A549 (cell line): ENCODE measurements around the gene ALCAM. TPM values are rescaled to one million over a fixed set of nuclear protein-coding genes. Genes with fewer than 3 reads are reported as not detected.

Experiments
- ATAC-seq, 2 experiments: fragments of 200-7000 bp in 1 of 2; fragments of >200 bp in 1 of 2; cut with Nextera tagmentation in 1 of 2; cut with Tn5 transposase in 1 of 2; 3 replicates each; pipeline versions ENCODE4 v1.8.0 to v1.9.1; 2018 to 2020; ENCODE audit warnings: mild to moderate bottlenecking in 1 of 2, moderate library complexity in 1 of 2
- CTCF ChIA-PET: fragments of 300-600 bp; sonication (Branson Sonifier 250); formaldehyde crosslinking; extraction: SDS; loops from one replicate; lab custom pipeline; 2021; ENCODE audit warnings: antibody characterized with exemption, inconsistent platforms; lab: Yijun Ruan, JAX
- POLR2A ChIA-PET: fragments of 350-600 bp; formaldehyde crosslinking; extraction: SDS; loops from one replicate; lab custom pipeline; 2021; ENCODE audit warnings: antibody characterized with exemption, inconsistent platforms; lab: Yijun Ruan, JAX
- DNase-seq, 2 experiments: peaks; one replicate each; pipeline versions ENCODE4 v3.0.0 to v3.0.0-alpha.2; 2011 to 2016; ENCODE audit warnings: low read depth in 1 of 2, low spot score in 1 of 2
- FAIRE-seq: peaks from 2 replicates; lab custom pipeline; 2011; peaks lifted over from hg19 to GRCh38; lab: Jason Lieb, UNC
- H3K27ac ChIP-seq, 2 experiments: fragments of >200 bp; sonication (Bioruptor Twin); formaldehyde crosslinking; 3 replicates each; pipeline ENCODE4 v1.5.1; 2016 to 2017
- H3K4me1 ChIP-seq: fragments of >200 bp; sonication (Bioruptor Twin); formaldehyde crosslinking; 3 replicates; pipeline ENCODE4 v1.6.1; 2016
- H3K4me2 ChIP-seq: fragments of >200 bp; sonication (Bioruptor Twin); formaldehyde crosslinking; 3 replicates; pipeline ENCODE4 v1.6.1; 2016
- H3K4me3 ChIP-seq: fragments of >200 bp; sonication (Bioruptor Twin); formaldehyde crosslinking; 3 replicates; pipeline ENCODE4 v1.5.1; 2016
- H3K9me3 ChIP-seq: fragments of >200 bp; sonication (Bioruptor Twin); formaldehyde crosslinking; 3 replicates; pipeline ENCODE4 v1.6.1; 2016
- CEBPB ChIP-seq, 2 experiments: fragments of >200 bp in 1 of 2; sonication (Bioruptor Twin) in 1 of 2; formaldehyde crosslinking in 1 of 2; IDR thresholded peaks; 2 replicates each; pipeline ENCODE4 v1.6.1; 2012 to 2016
- CHD2 ChIP-seq: fragments of 150-350 bp; IDR thresholded peaks from 2 replicates; pipeline ENCODE4 v1.6.1; 2014; ENCODE audit warnings: low read length; ENCODE audit not compliant: partially characterized antibody
- CHD4 ChIP-seq: fragments of 200-600 bp; sonication (generic); IDR thresholded peaks from 2 replicates; pipeline ENCODE4 v1.6.1; 2016; ENCODE audit warnings: antibody characterized with exemption, mild to moderate bottlenecking, borderline replicate concordance
- EHF ChIP-seq: fragments of 250-450 bp; sonication (Bioruptor Pico); IDR thresholded peaks from 2 replicates; pipeline ENCODE4 v1.5.0; 2020; ENCODE audit warnings: mild to moderate bottlenecking
- EHMT2 ChIP-seq: fragments of 200-600 bp; sonication (generic); IDR thresholded peaks from 2 replicates; pipeline ENCODE4 v1.6.1; 2016; ENCODE audit warnings: antibody characterized with exemption, low read depth, mild to moderate bottlenecking, moderate library complexity
- EP300 ChIP-seq, 2 experiments: fragments of >200 bp; sonication (Bioruptor Twin); formaldehyde crosslinking; IDR thresholded peaks; 2 replicates in 1 of 2; 3 replicates in 1 of 2; pipeline ENCODE4 v1.6.1; 2016 to 2017
- FOSB ChIP-seq: fragments of 250-450 bp; sonication (Bioruptor Pico); IDR thresholded peaks from 2 replicates; pipeline ENCODE4 v1.5.0; 2020; ENCODE audit warnings: mild to moderate bottlenecking, moderate library complexity
- FOSL2 ChIP-seq, 2 experiments: fragments of 450-650 bp in 1 of 2; fragments of >200 bp in 1 of 2; sonication (Bioruptor Twin) in 1 of 2; formaldehyde crosslinking; IDR thresholded peaks; 2 replicates each; pipeline versions ENCODE4 v1.5.0 to v1.6.1; 2016 to 2020; ENCODE audit warnings: mild to moderate bottlenecking in 1 of 2, moderate library complexity in 1 of 2
- GATA3 ChIP-seq: IDR thresholded peaks from 2 replicates; pipeline ENCODE4 v1.6.1; 2012; ENCODE audit warnings: borderline replicate concordance
- HOXB5 ChIP-seq: fragments of 250-450 bp; sonication (Bioruptor Pico); IDR thresholded peaks from 2 replicates; pipeline ENCODE4 v1.5.0; 2020; ENCODE audit warnings: mild to moderate bottlenecking, moderate library complexity
- MAZ ChIP-seq: fragments of 150-350 bp; IDR thresholded peaks from 2 replicates; pipeline ENCODE4 v1.6.1; 2014; ENCODE audit warnings: antibody characterized with exemption, low read depth, low read length, borderline replicate concordance
- NFE2L2 ChIP-seq: fragments of 150-350 bp; conservative IDR thresholded peaks from 2 replicates; pipeline ENCODE4 v1.6.1; 2014; ENCODE audit warnings: low read length
- NPAS2 ChIP-seq: fragments of 250-450 bp; sonication (Bioruptor Pico); IDR thresholded peaks from 2 replicates; pipeline ENCODE4 v1.8.0; 2022; ENCODE audit warnings: mild to moderate bottlenecking, moderate library complexity, borderline replicate concordance
- POLR2A ChIP-seq: IDR thresholded peaks from 2 replicates; pipeline ENCODE4 v1.6.1; 2012; ENCODE audit warnings: mild to moderate bottlenecking, low read length
- RARB ChIP-seq: fragments of 250-450 bp; sonication (Bioruptor Pico); IDR thresholded peaks from 2 replicates; pipeline ENCODE4 v1.8.0; 2021; ENCODE audit warnings: mild to moderate bottlenecking, moderate library complexity
- RCOR1 ChIP-seq: fragments of 150-350 bp; IDR thresholded peaks from 2 replicates; pipeline ENCODE4 v1.6.1; 2014; ENCODE audit warnings: antibody characterized with exemption, low read length, low read depth
- REST ChIP-seq: fragments of 200-600 bp; sonication (generic); IDR thresholded peaks from 2 replicates; pipeline ENCODE4 v1.6.1; 2016; ENCODE audit warnings: antibody characterized with exemption, mild to moderate bottlenecking, moderate library complexity
- RFX5 ChIP-seq: fragments of 450-650 bp; IDR thresholded peaks from 2 replicates; pipeline ENCODE4 v1.7.1; 2014; ENCODE audit warnings: antibody characterized with exemption, mild to moderate bottlenecking, moderate library complexity
- USF2 ChIP-seq: fragments of 450-650 bp; IDR thresholded peaks from 2 replicates; pipeline ENCODE4 v1.6.1; 2014; ENCODE audit warnings: antibody characterized with exemption
- ZC3H11A ChIP-seq: fragments of 450-650 bp; IDR thresholded peaks from 2 replicates; pipeline ENCODE4 v1.6.1; 2014; ENCODE audit warnings: antibody characterized with exemption, mild to moderate bottlenecking
- ZFP36 ChIP-seq: fragments of 450-650 bp; IDR thresholded peaks from 2 replicates; pipeline ENCODE4 v1.6.1; 2014; ENCODE audit warnings: borderline replicate concordance; ENCODE audit not compliant: partially characterized antibody
- ZNF302 ChIP-seq: fragments of 250-450 bp; sonication (Bioruptor Pico); IDR thresholded peaks from 2 replicates; pipeline ENCODE4 v1.9.0; 2021; ENCODE audit warnings: inconsistent platforms, mild to moderate bottlenecking, moderate library complexity
- ZSCAN20 ChIP-seq: fragments of 250-450 bp; sonication (Bioruptor Pico); IDR thresholded peaks from 2 replicates; pipeline ENCODE4 v1.8.0; 2022; ENCODE audit warnings: mild to moderate bottlenecking, moderate library complexity
- WGBS: methylation state at CpG from one replicate; pipeline ENCODE4 v1.1.6; 2017; ENCODE audit errors: missing lambda C conversion rate; 5-methylcytosine and 5-hydroxymethylcytosine counted together
- polyA plus RNA-seq, 4 experiments: library from polyadenylated mRNA; depleted of rRNA in 3 of 4; stranded (reverse); fragments of >200 nt; fragmentation: RNase III in 1 of 4; extraction: RNeasy Plus Mini Kit Qiagen cat#74134 plus additional on column Dnase treatment in 1 of 4; gene quantifications; 2 replicates in 3 of 4; 3 replicates in 1 of 4; pipeline ENCODE4 v1.2.3, GENCODE V29; 2011 to 2017
- TF ChIP-seq, protein P1 (sequence below): fragments of 150-350 bp; IDR thresholded peaks from 2 replicates; pipeline ENCODE4 v1.6.1; 2014; ENCODE audit warnings: low read depth, mild to moderate bottlenecking, low read length
- TF ChIP-seq, protein P2 (sequence below): fragments of 250-450 bp; sonication (Bioruptor Pico); IDR thresholded peaks from 2 replicates; pipeline ENCODE4 v1.5.0; 2020; ENCODE audit warnings: low read depth, mild to moderate bottlenecking, moderate library complexity
- TF ChIP-seq, protein P3 (sequence below): fragments of 250-450 bp; sonication (Bioruptor Pico); IDR thresholded peaks from 2 replicates; pipeline ENCODE4 v1.5.0; 2021; ENCODE audit warnings: mild to moderate bottlenecking, moderate library complexity, borderline replicate concordance
- TF ChIP-seq, protein P4 (sequence below): IDR thresholded peaks from 2 replicates; pipeline ENCODE4 v1.6.1; 2012

ALCAM gene
- polyA plus RNA-seq, 2 of the 4 experiments (the other 2 are of a cell fraction) = 57.1 to 145 TPM

DNA sequence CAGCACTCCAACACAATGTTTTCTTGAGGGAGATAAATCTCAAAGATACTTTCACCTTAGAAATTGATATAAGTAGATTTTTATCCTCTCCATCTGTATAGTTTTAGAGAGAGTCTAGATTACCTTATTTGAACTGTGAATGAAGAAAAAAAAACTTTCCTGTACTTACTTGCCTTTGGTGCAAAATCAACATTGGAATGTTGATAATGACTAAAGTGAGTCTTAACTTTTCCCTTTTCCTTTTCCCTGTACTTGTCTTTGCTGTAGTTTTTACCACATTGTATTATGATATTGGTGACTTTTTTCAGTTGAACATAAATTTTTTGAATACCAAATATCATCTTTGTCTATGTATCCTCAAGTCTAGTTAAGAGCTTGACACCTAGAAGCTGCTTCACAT lies 6.7 kb downstream of the ALCAM start:
- Histone ChIP-seq H3K27ac (no peak overlapping the region), H3K4me3 (no peak overlapping the region), H3K9me3 (no peaks in the 10 kb centered on the region), H3K4me2 (no peak overlapping the region), H3K4me1 (peaks cover 44% of the 10 kb centered on the region)
- peak; percentile 36 for FAIRE-seq
- TF ChIP-seq HOXB5 (CRISPR knock-in tag) = no peak
- no peak for TF ChIP-seq POLR2A
- no peak for TF ChIP-seq ZC3H11A
- TF ChIP-seq NPAS2 (CRISPR knock-in tag) = no peak
- TF ChIP-seq ZFP36 = no peak
- TF ChIP-seq, protein P1, sequence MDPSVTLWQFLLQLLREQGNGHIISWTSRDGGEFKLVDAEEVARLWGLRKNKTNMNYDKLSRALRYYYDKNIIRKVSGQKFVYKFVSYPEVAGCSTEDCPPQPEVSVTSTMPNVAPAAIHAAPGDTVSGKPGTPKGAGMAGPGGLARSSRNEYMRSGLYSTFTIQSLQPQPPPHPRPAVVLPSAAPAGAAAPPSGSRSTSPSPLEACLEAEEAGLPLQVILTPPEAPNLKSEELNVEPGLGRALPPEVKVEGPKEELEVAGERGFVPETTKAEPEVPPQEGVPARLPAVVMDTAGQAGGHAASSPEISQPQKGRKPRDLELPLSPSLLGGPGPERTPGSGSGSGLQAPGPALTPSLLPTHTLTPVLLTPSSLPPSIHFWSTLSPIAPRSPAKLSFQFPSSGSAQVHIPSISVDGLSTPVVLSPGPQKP = no peak
- TF ChIP-seq ZSCAN20 (CRISPR knock-in tag) = no peak
- no peak for TF ChIP-seq ZNF302
- no peak for TF ChIP-seq EHMT2
- no peak for TF ChIP-seq EHF (CRISPR knock-in tag)
- TF ChIP-seq USF2 = no peak
- TF ChIP-seq, protein P2, sequence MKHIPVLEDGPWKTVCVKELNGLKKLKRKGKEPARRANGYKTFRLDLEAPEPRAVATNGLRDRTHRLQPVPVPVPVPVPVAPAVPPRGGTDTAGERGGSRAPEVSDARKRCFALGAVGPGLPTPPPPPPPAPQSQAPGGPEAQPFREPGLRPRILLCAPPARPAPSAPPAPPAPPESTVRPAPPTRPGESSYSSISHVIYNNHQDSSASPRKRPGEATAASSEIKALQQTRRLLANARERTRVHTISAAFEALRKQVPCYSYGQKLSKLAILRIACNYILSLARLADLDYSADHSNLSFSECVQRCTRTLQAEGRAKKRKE (CRISPR knock-in tag) = no peak
- no peak for TF ChIP-seq RARB (CRISPR knock-in tag)
- no peak for TF ChIP-seq FOSL2 (IDR thresholded peaks at IDR 0.05)
- no peak for TF ChIP-seq FOSL2 (CRISPR knock-in tag; IDR thresholded peaks at IDR 0.05)
- no peak for TF ChIP-seq CHD2
- TF ChIP-seq FOSB (CRISPR knock-in tag) = no peak
- TF ChIP-seq RCOR1 = no peak
- no peak for TF ChIP-seq REST
- ATAC-seq = no peak
- no peak for DNase-seq
- POLR2A ChIA-PET = no interaction called here
- CTCF ChIA-PET = interaction anchor here (1.3 kb wide), 1 partner anchor 93 kb away, joined by 4 read pairs; no protein-coding TSS in a partner anchor

GRCh38 chr3:105375750-105376511 lies 9.2 kb downstream of the ALCAM start:
- no peak for FAIRE-seq
- Histone ChIP-seq H3K27ac (no peak overlapping the region), H3K9me3 (no peaks in the 10 kb centered on the region), H3K4me2 (no peak overlapping the region), H3K4me1 (peaks cover 39% of the 10 kb centered on the region; the same call in 2 of the 3 replicates), H3K4me3 (no peak overlapping the region)
- 93% methylated on average over 8 of the region's 8 CpGs for WGBS
- CTCF ChIA-PET = interaction anchor here (0.7 kb wide), 1 partner anchor 25 kb away, joined by 3 read pairs; no protein-coding TSS in a partner anchor
- POLR2A ChIA-PET = no interaction called here
- ATAC-seq = no peak
- DNase-seq = no peak
- TF ChIP-seq ZFP36 (no peak), EHMT2 (no peak), RFX5 (no peak), HOXB5 (CRISPR knock-in tag) (no peak), GATA3 (no peak), CHD4 (no peak), ZNF302 (no peak), MAZ (no peak), RARB (CRISPR knock-in tag) (no peak), CEBPB (IDR thresholded peaks at IDR 0.05) (no peak), NFE2L2 (no peak), POLR2A (no peak), EP300 (IDR thresholded peaks at IDR 0.05) (no peak)
- TF ChIP-seq, protein P3, sequence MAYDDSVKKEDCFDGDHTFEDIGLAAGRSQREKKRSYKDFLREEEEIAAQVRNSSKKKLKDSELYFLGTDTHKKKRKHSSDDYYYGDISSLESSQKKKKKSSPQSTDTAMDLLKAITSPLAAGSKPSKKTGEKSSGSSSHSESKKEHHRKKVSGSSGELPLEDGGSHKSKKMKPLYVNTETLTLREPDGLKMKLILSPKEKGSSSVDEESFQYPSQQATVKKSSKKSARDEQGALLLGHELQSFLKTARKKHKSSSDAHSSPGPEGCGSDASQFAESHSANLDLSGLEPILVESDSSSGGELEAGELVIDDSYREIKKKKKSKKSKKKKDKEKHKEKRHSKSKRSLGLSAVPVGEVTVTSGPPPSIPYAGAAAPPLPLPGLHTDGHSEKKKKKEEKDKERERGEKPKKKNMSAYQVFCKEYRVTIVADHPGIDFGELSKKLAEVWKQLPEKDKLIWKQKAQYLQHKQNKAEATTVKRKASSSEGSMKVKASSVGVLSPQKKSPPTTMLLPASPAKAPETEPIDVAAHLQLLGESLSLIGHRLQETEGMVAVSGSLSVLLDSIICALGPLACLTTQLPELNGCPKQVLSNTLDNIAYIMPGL (CRISPR knock-in tag) = no peak
- TF ChIP-seq, protein P4, sequence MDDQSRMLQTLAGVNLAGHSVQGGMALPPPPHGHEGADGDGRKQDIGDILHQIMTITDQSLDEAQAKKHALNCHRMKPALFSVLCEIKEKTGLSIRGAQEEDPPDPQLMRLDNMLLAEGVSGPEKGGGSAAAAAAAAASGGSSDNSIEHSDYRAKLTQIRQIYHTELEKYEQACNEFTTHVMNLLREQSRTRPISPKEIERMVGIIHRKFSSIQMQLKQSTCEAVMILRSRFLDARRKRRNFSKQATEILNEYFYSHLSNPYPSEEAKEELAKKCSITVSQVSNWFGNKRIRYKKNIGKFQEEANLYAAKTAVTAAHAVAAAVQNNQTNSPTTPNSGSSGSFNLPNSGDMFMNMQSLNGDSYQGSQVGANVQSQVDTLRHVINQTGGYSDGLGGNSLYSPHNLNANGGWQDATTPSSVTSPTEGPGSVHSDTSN = no peak
